ENCODE results near the gene MIR17HG. TPM values are rescaled to one million over a fixed set of nuclear protein-coding genes. Genes with fewer than 3 reads are reported as not detected.

MIR17HG gene
- total and polyA plus RNA-seq, 7 donors, result 0.83 to 5.4 (median 3.1) TPM; not detected in 2

DNA sequence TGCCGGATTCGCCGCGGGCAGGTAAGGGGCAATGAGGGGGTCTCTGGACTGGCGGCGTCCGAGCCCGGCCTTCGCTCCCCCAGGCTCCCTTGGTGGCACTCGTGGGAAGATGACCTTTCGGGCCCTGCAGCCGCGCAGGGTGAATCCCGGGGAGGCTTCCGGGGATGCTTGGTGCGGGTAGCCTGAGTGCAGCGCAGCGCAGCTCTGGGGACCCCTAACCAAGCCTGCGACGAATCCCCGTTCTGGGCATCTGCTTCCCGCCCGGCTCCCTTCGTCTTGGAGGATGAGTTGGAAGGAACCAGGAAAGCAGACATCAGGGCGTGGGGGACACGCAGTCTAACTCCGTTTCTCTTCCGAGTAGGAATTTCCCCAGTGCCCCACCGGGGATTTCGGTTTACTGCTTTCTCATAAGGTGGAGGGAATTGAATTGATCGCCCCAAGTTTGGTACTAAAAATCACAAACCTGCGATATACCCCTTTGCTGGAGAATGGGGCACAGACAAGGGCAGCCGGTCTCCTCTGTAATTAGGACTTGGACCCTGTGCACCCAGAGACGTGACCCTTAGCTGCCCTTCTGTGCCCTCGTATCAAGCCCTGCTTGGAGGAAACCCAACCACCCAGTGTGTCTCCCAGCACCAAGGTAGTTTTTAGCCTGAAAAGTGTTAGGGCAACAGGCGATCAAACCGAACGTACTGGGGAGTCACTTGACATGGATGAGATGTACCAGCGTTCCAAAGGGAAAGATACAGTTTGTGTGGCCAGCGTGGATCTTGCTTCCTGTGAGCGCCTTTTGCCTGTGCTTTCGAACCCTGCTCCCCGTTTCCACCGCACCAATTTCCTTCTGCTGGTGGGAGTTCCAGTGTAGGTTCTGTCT, 51.9 kb downstream of the MIR17HG start:
- DNase-seq, result no peak
- no peaks in the 10 kb centered on the region for H3K36me3 ChIP-seq
- WGBS, 2 donors, result 19 to 32% methylated on average over 44 of the region's 44 CpGs
- TF ChIP-seq CTCF (IDR thresholded peaks at IDR 0.05) (no peak), EP300 (IDR thresholded peaks at IDR 0.05) (no peak), POLR2A (IDR thresholded peaks at IDR 0.05) (no peak), POLR2AphosphoS5 (IDR thresholded peaks at IDR 0.05) (no peak)
- no peak overlapping the region for H3K27ac ChIP-seq
- intact Hi-C loops (cut with DNase I), result loop anchor here (2.0 kb wide), 1 partner anchor 51 kb away; no protein-coding TSS in a partner anchor
- no peaks in the 10 kb centered on the region for H3K9me3 ChIP-seq
- peak overlapping the region; percentile 17 to 59 (median 52) for H3K4me3 ChIP-seq
- peaks cover 0 to 15% (median 14%) of the 10 kb centered on the region in 4 donors for H3K4me1 ChIP-seq
- peaks cover 0 to 45% (median 14%) of the 10 kb centered on the region in 3 donors for H3K27me3 ChIP-seq

- Histone ChIP-seq H3K4me1 (peaks cover 0 to 15% (median 14%) of the 10 kb centered on the region in 4 donors), H3K27ac (no peak overlapping the region), H3K4me3 (no peak overlapping the region), H3K36me3 (no peaks in the 10 kb centered on the region), H3K9me3 (no peaks in the 10 kb centered on the region), H3K27me3 (peaks cover 0 to 39% (median 8%) of the 10 kb centered on the region in 3 donors)
- intact Hi-C loops (cut with DNase I), result no loop called here
- no peak for DNase-seq
- TF ChIP-seq CTCF (IDR thresholded peaks at IDR 0.05) (no peak), POLR2AphosphoS5 (IDR thresholded peaks at IDR 0.05) (no peak), EP300 (IDR thresholded peaks at IDR 0.05) (no peak), POLR2A (IDR thresholded peaks at IDR 0.05) (no peak)
- WGBS, 2 donors, result 51 to 54% methylated on average over 6 of the region's 6 CpGs
These were observed 52.5 kb downstream of the MIR17HG start for GRCh38 chr13:91400063-91400399.

DNA sequence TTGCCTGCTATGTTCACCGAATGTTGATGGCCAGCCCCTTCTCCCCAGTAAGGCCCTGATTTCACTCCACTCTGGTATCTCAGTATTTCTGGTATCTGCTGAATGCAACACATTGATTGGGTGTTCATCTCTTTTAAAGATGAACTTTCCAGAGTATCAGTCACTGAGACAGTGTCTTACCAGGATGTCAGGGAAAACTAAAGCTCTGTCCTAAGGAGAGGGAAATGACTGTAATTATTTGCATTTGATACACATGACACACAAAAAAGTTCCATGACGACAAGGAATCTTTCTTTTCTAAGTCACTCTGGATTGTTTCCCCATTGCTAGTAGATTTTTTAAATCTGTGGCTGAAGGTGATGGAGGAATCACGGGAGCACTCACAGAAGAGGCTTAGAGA, 53.2 kb downstream of the MIR17HG start:
- intact Hi-C loops (cut with DNase I), result no loop called here
- 86 to 89% methylated on average over 3 of the region's 3 CpGs for WGBS, 2 donors

DNA sequence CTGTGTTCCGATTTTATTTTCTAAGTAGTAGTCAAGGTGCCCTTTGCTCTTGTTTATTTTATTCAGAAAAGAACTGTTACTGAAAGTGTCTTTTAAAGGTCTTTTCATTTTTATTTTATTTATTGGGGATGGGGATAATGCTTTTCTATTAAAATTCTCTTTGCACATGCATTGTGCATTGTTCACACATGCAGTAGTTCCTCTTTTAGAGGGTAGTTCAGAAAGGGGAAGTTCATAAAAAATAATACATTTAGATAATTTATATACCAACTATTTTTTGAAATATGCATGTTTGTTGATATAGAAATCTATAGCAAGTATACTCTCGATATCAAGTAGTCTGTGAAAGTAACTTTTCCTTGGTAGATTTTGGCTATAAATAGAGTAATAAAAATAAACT, 54.4 kb downstream of the MIR17HG start:
- no peak overlapping the region for H3K27ac ChIP-seq
- H3K9me3 ChIP-seq, result no peaks in the 10 kb centered on the region
- no peak for DNase-seq
- no peak for TF ChIP-seq CTCF (IDR thresholded peaks at IDR 0.05)
- no peak for TF ChIP-seq POLR2AphosphoS5 (IDR thresholded peaks at IDR 0.05)
- no peak for TF ChIP-seq EP300 (IDR thresholded peaks at IDR 0.05)
- TF ChIP-seq POLR2A (IDR thresholded peaks at IDR 0.05), result no peak
- no peak overlapping the region for H3K4me3 ChIP-seq
- H3K4me1 ChIP-seq, result peaks cover 0 to 15% (median 14%) of the 10 kb centered on the region in 4 donors
- peaks cover 0 to 20% (median 3%) of the 10 kb centered on the region in 3 donors for H3K27me3 ChIP-seq
- intact Hi-C loops (cut with DNase I), result no loop called here
- no peaks in the 10 kb centered on the region for H3K36me3 ChIP-seq
- 53 to 78% methylated on average over 2 of the region's 2 CpGs for WGBS, 2 donors

More for the DNA sequence above, 53.2 kb downstream of the MIR17HG start:
- no peak for DNase-seq
- Histone ChIP-seq H3K4me3 (no peak overlapping the region), H3K27me3 (peaks cover 0 to 32% (median 3%) of the 10 kb centered on the region in 3 donors), H3K27ac (no peak overlapping the region), H3K36me3 (no peaks in the 10 kb centered on the region), H3K4me1 (peaks cover 0 to 15% (median 14%) of the 10 kb centered on the region in 4 donors), H3K9me3 (no peaks in the 10 kb centered on the region)
- no peak for TF ChIP-seq POLR2AphosphoS5 (IDR thresholded peaks at IDR 0.05)
- no peak for TF ChIP-seq POLR2A (IDR thresholded peaks at IDR 0.05)
- no peak for TF ChIP-seq CTCF (IDR thresholded peaks at IDR 0.05)
- TF ChIP-seq EP300 (IDR thresholded peaks at IDR 0.05), result no peak

Other genes starting within 250 kb of the MIR17HG start
- gene GPC5, start 50.9 kb downstream of the MIR17HG start, total RNA-seq, result 1 to 10 TPM; 1.5 to 3.9 (median 2.9) TPM
- gene GPC5, start 50.9 kb downstream of the MIR17HG start, polyA plus RNA-seq, result under 1 TPM in 1 of 3 donors, not detected in 2; 0.39 TPM

Measured in sigmoid colon (tissue), 7 donors.